Measurements from ENCODE around the gene RTP3. TPM values are rescaled to one million over a fixed set of nuclear protein-coding genes. Genes with fewer than 3 reads are reported as not detected.

RTP3 gene
- total RNA-seq, 4 donors from 2014 or later: not detected

DNA sequence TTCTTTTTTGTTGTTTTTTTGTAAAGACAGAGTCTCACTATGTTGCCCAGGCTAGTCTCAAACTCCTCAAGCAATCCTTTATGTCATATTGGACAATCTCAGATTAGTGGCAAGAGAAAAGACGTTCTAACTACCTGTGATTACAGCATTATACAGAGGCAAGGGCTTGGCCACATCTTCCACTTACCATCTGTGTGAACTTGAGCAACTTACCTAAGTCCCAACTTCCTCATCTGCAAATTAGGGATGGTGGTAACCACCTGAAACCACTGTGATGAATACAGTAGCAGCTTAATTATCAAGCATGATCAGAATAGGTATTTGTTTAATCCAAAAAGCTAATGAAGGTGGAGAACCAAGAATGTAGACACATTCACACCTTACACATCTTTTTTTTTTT lies 52.2 kb downstream of the RTP3 start:
- no peak overlapping the region for H3K27ac ChIP-seq
- H3K4me3 ChIP-seq: no peak overlapping the region
- H3K36me3 ChIP-seq: no peaks in the 10 kb centered on the region
- intact Hi-C loops (cut with DNase I): no loop called here
- H3K9me3 ChIP-seq: no peaks in the 10 kb centered on the region
- peaks cover 0 to 17% (median 0%) of the 10 kb centered on the region in 3 donors for H3K4me1 ChIP-seq
- DNase-seq: no peak
- no peaks in the 10 kb centered on the region for H3K27me3 ChIP-seq
- 61 to 67% methylated on average over 1 of the region's 1 CpG for WGBS, 2 donors
- TF ChIP-seq, protein P1, sequence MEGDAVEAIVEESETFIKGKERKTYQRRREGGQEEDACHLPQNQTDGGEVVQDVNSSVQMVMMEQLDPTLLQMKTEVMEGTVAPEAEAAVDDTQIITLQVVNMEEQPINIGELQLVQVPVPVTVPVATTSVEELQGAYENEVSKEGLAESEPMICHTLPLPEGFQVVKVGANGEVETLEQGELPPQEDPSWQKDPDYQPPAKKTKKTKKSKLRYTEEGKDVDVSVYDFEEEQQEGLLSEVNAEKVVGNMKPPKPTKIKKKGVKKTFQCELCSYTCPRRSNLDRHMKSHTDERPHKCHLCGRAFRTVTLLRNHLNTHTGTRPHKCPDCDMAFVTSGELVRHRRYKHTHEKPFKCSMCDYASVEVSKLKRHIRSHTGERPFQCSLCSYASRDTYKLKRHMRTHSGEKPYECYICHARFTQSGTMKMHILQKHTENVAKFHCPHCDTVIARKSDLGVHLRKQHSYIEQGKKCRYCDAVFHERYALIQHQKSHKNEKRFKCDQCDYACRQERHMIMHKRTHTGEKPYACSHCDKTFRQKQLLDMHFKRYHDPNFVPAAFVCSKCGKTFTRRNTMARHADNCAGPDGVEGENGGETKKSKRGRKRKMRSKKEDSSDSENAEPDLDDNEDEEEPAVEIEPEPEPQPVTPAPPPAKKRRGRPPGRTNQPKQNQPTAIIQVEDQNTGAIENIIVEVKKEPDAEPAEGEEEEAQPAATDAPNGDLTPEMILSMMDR (IDR thresholded peaks at IDR 0.05): no peak
- TF ChIP-seq POLR2A (IDR thresholded peaks at IDR 0.05): no peak

Other genes starting within 250 kb of the RTP3 start
- 1 to 10 TPM in 3 of 4 donors, under 1 TPM in 1; 0.40 to 6.0 (median 1.9) TPM for gene CCR2, start 143.9 kb upstream of the RTP3 start, total RNA-seq
- gene CCR5, start 127.0 kb upstream of the RTP3 start, total RNA-seq: 1 to 10 TPM in 2 of 4 donors, under 1 TPM in 2; 0.61 to 2.5 (median 0.93) TPM
- 1 to 10 TPM in 2 of 4 donors, under 1 TPM in 1, not detected in 1; 0.48 to 1.5 (median 1.1) TPM for gene CCRL2, start 90.7 kb upstream of the RTP3 start, total RNA-seq
- gene LTF, start 33.1 kb upstream of the RTP3 start, total RNA-seq: 100 to 1,000 TPM in 1 of 4 donors, 1 to 10 TPM in 2, under 1 TPM in 1; 0.57 to 204 (median 2.6) TPM
- 1 to 10 TPM in 2 of 4 donors, under 1 TPM in 1, not detected in 1; 0.26 to 2.7 (median 1.1) TPM for gene LRRC2, start 68.3 kb downstream of the RTP3 start, total RNA-seq
- under 1 TPM in 1 of 4 donors, not detected in 3; 0.50 TPM for gene FAM240A, start 114.5 kb downstream of the RTP3 start, total RNA-seq
- 100 to 1,000 TPM in 3 of 4 donors, 10 to 100 TPM in 1; 42.4 to 121 (median 114) TPM for gene ALS2CL, start 195.7 kb downstream of the RTP3 start, total RNA-seq
- 1 to 10 TPM in 1 of 4 donors, under 1 TPM in 3; 0.18 to 1.1 (median 0.61) TPM for gene TMIE, start 203.4 kb downstream of the RTP3 start, total RNA-seq
- gene PRSS50, start 219.9 kb downstream of the RTP3 start, total RNA-seq: under 1 TPM in 1 of 4 donors, not detected in 3; 0.19 TPM

Measured in esophagus squamous epithelium (tissue), 5 donors.